Mucosa of descending colon (tissue), 3 donors: ENCODE data around the gene MAN2B2. TPM values are rescaled to one million over a fixed set of nuclear protein-coding genes. Genes with fewer than 3 reads are reported as not detected.

Experiments
- ATAC-seq: fragments of 200-7000 bp; cut with Tn5 transposase; one replicate; pipeline ENCODE4 v1.9.1; 2020; ENCODE audit warnings: mild to moderate bottlenecking, moderate library complexity
- DNase-seq, 3 donors: peaks; one replicate each; pipeline ENCODE4 v3.0.0-alpha.2; 2020
- H3K36me3 ChIP-seq: fragments of 200-600 bp; one replicate; pipeline ENCODE4 v1.8.0; 2021; ENCODE audit warnings: low read depth, mild to moderate bottlenecking
- H3K4me1 ChIP-seq: fragments of 200-600 bp; one replicate; pipeline ENCODE4 v1.8.0; 2021; ENCODE audit warnings: low read depth, mild to moderate bottlenecking
- H3K4me3 ChIP-seq: fragments of 200-600 bp; one replicate; pipeline ENCODE4 v1.8.0; 2021; ENCODE audit warnings: mild to moderate bottlenecking
- H3K9me3 ChIP-seq: fragments of 200-600 bp; one replicate; pipeline ENCODE4 v1.8.0; 2021; ENCODE audit warnings: mild to moderate bottlenecking
- CTCF ChIP-seq: fragments of 200-600 bp; IDR thresholded peaks from one replicate; pipeline ENCODE4 v1.8.0; 2022; ENCODE audit warnings: antibody characterized with exemption, mild to moderate bottlenecking
- intact Hi-C, 2 donors: fragments of 100-400 bp; cut with DNase I in 1 of 2; cut with micrococcal nuclease in 1 of 2; formaldehyde crosslinking; loops; one replicate each; pipeline versions ENCODE4 v1.11.0 to v1.11.1; 2022; cut with DNase I, micrococcal nuclease
- total RNA-seq, 3 donors: library from RNA; stranded (reverse); fragmentation: NEBNext Ultra II Directional in 2 of 3; extraction: Animal tissue kit (Norgen Biotek cat#: 25700) in 2 of 3; gene quantifications; one replicate each; pipeline versions ENCODE4 v1.2.1 to v1.2.4, GENCODE V29; 2021 to 2023
- donor health status: DM: no; HTN: no; CAD: no; lungs with moderate emphysema.
- donor health status: DM: no; HTN: no; CAD: no.
- donor health status: DM: no; HTN: yes; CAD: no.

MAN2B2 gene
- total RNA-seq, 3 donors from 2014 or later: 24.1 to 28.2 (median 27.2) TPM

- no peaks in the 10 kb centered on the region for H3K36me3 ChIP-seq
- intact Hi-C loops: no loop called here
- no peaks in the 10 kb centered on the region for H3K4me1 ChIP-seq
- no peak overlapping the region for H3K4me3 ChIP-seq
- no peaks in the 10 kb centered on the region for H3K9me3 ChIP-seq
- no peak for TF ChIP-seq CTCF
- ATAC-seq (no peak), DNase-seq (no peak)
Measured at GRCh38 chr4:6616087-6616995, 41.4 kb downstream of the MAN2B2 start.

DNA sequence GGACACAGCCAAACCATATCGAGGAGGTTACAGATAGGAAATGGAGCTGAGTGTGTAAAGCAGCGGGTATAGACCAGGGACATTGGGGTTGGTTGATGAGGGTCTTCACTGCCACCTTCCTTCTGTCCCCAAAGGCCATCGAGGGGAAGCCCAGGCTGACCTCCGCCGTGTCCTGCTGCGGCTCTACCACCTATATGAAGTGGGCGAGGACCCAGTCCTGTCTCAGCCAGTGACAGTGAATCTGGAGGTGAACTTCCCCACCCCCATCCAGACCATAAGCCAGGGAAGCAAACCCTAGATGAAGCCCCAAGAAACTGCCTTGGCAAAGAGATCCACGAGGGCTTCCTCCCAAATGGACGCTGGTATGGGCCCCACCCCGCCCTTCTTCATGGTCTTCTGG, 42.3 kb downstream of the MAN2B2 start:
- intact Hi-C loops: no loop called here
- ATAC-seq (no peak), DNase-seq (no peak)
- H3K36me3 ChIP-seq: no peaks in the 10 kb centered on the region
- no peak overlapping the region for H3K4me3 ChIP-seq
- H3K9me3 ChIP-seq: no peaks in the 10 kb centered on the region
- H3K4me1 ChIP-seq: no peaks in the 10 kb centered on the region
- TF ChIP-seq CTCF: no peak

- H3K36me3 ChIP-seq: no peaks in the 10 kb centered on the region
- no peak overlapping the region for H3K4me3 ChIP-seq
- H3K9me3 ChIP-seq: no peaks in the 10 kb centered on the region
- DNase-seq (no peak), ATAC-seq (no peak)
- H3K4me1 ChIP-seq: no peaks in the 10 kb centered on the region
- intact Hi-C loops: no loop called here
- no peak for TF ChIP-seq CTCF
Measured at GRCh38 chr4:6618386-6619115, 43.6 kb downstream of the MAN2B2 start.

- no peaks in the 10 kb centered on the region for H3K36me3 ChIP-seq
- H3K4me1 ChIP-seq: no peaks in the 10 kb centered on the region
- ATAC-seq (no peak), DNase-seq (no peak)
- no peaks in the 10 kb centered on the region for H3K9me3 ChIP-seq
- H3K4me3 ChIP-seq: no peak overlapping the region
- intact Hi-C loops: no loop called here
- no peak for TF ChIP-seq CTCF
Measured at GRCh38 chr4:6619116-6619465, 44.1 kb downstream of the MAN2B2 start.

GRCh38 chr4:6619466-6620255, 44.7 kb downstream of the MAN2B2 start:
- TF ChIP-seq CTCF: no peak
- Histone ChIP-seq H3K4me3 (no peak overlapping the region), H3K9me3 (no peaks in the 10 kb centered on the region), H3K36me3 (no peaks in the 10 kb centered on the region), H3K4me1 (no peaks in the 10 kb centered on the region)
- DNase-seq: peak in 1 of 3 donors; percentile 40
- ATAC-seq: no peak
- intact Hi-C loops: no loop called here
